GM13977 (cell line): Measurements from ENCODE around the gene MNX1.

Experiments
- DNase-seq: peaks from one replicate; pipeline ENCODE4 v3.0.0; 2012; ENCODE audit warnings: low spot score
- in situ Hi-C: fragments of 300-500 bp; cut with MboI; formaldehyde crosslinking; loops from one replicate; pipeline ENCODE4 v1.12.0; 2022; ENCODE audit warnings: low sequenced_read_pairs, low pct_unique_long_range_greater_than_20kb, mixed read lengths, inconsistent platforms; ENCODE audit not compliant: unreplicated experiment
- TF ChIP-seq, protein P1 (sequence below): IDR thresholded peaks from 2 replicates; pipeline ENCODE4 v1.5.1; 2012; ENCODE audit warnings: mild to moderate bottlenecking, control low read depth; ENCODE audit not compliant: insufficient read depth; ENCODE audit errors: extremely low read depth, missing control alignments

Gene MNX1

DNA sequence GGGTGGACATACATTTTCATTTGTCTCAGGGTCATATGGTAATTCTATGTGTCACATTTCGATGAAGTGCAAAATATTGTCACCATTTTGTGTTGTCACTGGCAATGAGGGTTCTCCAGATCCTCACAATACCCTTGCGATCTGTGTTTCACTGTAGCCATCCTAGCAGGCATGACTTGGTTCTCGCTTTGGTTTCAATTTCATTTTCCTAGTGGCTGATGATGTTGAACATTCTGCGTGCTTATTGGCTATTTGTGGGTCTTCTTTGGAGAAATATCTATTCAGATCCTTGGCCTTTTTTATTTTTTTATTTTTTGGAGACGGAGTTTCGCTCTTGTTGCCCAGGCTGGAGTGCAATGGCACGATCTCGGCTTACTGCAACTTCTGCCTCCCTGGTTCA, 24.8 kb upstream of the MNX1 start:
- TF ChIP-seq, protein P1, sequence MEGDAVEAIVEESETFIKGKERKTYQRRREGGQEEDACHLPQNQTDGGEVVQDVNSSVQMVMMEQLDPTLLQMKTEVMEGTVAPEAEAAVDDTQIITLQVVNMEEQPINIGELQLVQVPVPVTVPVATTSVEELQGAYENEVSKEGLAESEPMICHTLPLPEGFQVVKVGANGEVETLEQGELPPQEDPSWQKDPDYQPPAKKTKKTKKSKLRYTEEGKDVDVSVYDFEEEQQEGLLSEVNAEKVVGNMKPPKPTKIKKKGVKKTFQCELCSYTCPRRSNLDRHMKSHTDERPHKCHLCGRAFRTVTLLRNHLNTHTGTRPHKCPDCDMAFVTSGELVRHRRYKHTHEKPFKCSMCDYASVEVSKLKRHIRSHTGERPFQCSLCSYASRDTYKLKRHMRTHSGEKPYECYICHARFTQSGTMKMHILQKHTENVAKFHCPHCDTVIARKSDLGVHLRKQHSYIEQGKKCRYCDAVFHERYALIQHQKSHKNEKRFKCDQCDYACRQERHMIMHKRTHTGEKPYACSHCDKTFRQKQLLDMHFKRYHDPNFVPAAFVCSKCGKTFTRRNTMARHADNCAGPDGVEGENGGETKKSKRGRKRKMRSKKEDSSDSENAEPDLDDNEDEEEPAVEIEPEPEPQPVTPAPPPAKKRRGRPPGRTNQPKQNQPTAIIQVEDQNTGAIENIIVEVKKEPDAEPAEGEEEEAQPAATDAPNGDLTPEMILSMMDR = no peak

DNA sequence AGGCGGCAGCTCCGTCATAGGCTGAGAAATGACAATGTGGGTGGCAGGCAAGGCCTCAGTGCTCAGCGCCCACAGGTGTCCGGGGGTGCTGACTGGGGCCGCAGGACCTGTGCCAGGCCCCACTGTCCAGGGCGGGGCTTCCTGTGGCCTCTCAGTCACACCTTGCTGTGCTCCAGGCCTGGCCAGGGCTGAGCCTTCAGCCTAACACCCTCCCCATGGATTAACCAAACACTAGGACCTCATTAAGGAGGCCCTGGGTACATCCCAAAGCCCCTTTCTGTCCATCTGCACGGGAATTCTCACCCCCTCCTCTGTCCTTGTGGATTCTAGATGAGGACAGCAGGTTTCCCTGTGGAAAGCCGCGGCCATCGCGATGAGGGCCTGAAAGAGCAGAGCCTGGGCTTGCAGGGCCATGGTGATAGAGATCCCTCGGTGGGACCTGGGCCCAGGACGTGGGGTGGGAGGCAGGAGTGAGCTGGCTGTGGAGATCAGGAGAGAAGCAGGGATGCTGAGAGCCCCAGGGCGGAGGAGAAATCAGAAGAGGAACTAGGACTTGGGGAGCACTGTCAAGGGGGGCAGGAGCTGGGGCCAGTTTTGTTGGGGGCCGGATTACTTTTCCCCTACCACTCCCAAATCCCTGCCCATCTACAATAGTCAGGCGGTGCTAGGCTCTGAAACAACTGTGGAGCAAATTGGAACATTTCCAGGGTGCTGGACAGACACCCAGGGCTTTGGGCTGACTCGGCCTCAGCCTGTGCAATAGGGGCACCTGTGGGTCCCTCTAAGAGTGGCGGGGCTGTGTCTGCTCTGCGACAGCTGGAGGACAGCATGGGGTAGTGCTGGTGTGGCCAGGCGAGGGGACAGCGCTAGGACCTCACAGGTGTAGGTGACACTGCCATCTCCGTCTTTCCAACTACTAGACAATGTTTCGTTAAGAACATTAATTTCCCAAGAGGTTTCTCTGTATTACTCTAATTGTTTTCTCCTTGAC, 23.3 kb upstream of the MNX1 start:
- DNase-seq = no peak
- TF ChIP-seq, protein P1 = no peak
- in situ Hi-C loops = no loop called here

More for the DNA sequence above, 24.8 kb upstream of the MNX1 start:
- in situ Hi-C loops = no loop called here
- DNase-seq = no peak

DNA sequence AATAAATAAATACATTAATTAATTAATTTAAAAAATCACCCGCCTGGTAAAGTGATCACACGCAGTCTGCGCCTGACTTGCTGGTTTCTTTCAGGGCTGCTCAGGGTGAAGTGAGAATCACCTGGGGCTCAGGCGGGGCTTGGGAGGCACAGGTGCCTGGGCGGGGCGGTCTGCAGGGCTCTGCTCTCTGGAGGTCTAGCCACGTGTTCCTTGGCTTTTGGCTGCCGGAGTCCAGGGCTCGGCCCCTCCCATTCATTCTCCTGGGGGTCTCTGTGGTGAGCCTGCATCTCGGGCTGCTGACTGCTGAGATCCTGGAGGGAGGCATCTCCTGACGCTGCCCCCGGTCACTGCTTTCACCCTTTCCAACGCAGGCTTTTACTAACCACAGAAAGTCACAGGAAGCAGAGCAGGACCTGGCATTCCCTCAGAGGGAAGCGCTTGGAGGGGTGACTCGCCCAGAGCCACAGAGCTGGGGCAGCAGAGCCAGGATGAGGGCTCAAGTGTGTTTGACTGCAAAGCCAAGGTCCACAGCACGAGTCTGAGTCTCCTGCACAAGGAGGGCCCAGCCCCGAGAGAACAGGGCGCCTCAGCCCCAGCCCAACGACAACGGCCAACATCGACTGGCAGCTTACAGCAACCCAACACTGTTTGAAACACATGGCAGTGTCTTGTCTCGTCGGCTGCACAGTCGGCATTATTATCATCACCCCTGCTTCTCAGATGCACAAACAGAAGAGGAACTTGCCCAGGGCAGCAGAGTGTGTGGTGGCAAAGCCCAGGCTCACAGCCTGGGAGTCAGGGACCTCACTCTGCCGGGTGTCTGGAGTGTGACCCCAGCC, 22.4 kb upstream of the MNX1 start:
- TF ChIP-seq, protein P1 = no peak
- no peak for DNase-seq
- in situ Hi-C loops = no loop called here

DNA sequence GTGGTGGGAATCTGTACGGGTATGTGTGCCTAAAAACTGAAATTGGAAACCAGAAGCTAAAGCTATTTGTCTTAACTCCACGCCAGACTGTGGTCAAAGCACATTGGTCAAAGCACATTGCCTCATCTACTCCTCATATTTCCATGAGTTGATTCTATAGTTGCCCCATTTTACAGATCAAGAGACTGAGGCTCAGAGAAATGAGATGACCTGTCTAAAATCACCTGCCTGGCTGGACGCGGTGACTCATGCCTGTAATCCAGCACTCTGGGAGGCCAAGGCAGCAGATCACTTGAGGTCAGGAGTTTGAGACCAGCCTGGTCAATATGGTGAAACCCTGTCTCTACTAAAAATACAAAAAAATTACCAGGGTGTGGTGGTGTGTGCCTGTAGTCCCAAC, 21.7 kb upstream of the MNX1 start:
- in situ Hi-C loops = no loop called here
- TF ChIP-seq, protein P1 = no peak
- DNase-seq = no peak

DNA sequence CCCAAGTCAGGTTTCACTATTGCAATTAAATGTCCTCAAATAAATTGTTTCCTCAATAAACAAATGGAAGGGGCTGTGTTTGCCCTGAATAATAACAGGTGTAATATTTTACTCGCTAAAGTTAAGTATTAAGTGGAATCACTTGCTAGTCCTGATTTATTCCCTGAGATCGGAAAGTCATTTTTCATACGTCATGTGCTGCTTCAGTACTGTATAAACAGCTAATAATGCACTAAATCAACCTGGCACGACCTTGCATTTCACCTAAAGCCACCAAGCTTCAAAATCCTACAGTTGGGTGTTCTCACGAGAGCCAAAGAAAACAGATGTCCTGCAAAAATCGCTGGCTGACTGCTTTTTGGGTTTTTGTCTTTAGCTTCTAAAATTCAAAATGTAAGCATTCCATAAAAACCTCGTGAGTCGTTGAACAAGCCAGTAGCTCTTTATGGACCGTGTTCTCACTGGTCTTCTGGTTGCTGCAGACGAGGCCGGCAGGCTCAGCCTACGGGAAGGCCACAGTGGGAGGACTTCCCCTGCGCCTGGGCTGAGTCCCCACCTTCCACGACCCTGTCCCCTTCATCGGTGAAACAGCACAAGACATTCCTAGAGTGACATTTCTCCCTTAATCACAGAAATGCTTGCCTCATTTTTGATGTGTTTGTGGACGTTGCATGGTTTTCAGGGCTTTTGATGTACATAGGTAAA, 17.9 kb upstream of the MNX1 start:
- in situ Hi-C loops = no loop called here
- TF ChIP-seq, protein P1 = no peak
- DNase-seq = no peak
